Upper lobe of left lung (tissue), 4 donors: ENCODE data around the gene MED13L.

Experiments
- POLR2AphosphoS5 ChIP-seq, 2 donors: sonication (generic); formaldehyde crosslinking; IDR thresholded peaks; one replicate each; pipeline ENCODE4 v1.5.1; 2017; ENCODE audit warnings: antibody characterized with exemption in 2 of 2
- TF ChIP-seq, protein P1 (sequence below), 6 experiments: fragments of 450-650 bp in 4 of 6; fragments of 200-600 bp in 2 of 6; sonication (generic) in 2 of 6; IDR thresholded peaks; one replicate each; pipeline ENCODE4 v1.5.1; 2016 to 2019; ENCODE audit warnings: antibody characterized with exemption in 6 of 6

GRCh38 chr12:116131176-116131575, 146.3 kb downstream of the MED13L start:
- TF ChIP-seq, protein P1, sequence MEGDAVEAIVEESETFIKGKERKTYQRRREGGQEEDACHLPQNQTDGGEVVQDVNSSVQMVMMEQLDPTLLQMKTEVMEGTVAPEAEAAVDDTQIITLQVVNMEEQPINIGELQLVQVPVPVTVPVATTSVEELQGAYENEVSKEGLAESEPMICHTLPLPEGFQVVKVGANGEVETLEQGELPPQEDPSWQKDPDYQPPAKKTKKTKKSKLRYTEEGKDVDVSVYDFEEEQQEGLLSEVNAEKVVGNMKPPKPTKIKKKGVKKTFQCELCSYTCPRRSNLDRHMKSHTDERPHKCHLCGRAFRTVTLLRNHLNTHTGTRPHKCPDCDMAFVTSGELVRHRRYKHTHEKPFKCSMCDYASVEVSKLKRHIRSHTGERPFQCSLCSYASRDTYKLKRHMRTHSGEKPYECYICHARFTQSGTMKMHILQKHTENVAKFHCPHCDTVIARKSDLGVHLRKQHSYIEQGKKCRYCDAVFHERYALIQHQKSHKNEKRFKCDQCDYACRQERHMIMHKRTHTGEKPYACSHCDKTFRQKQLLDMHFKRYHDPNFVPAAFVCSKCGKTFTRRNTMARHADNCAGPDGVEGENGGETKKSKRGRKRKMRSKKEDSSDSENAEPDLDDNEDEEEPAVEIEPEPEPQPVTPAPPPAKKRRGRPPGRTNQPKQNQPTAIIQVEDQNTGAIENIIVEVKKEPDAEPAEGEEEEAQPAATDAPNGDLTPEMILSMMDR (IDR thresholded peaks at IDR 0.05), result no peak
- no peak for TF ChIP-seq POLR2AphosphoS5 (IDR thresholded peaks at IDR 0.05)
